ENCODE results near the gene DCDC2B.

DNA sequence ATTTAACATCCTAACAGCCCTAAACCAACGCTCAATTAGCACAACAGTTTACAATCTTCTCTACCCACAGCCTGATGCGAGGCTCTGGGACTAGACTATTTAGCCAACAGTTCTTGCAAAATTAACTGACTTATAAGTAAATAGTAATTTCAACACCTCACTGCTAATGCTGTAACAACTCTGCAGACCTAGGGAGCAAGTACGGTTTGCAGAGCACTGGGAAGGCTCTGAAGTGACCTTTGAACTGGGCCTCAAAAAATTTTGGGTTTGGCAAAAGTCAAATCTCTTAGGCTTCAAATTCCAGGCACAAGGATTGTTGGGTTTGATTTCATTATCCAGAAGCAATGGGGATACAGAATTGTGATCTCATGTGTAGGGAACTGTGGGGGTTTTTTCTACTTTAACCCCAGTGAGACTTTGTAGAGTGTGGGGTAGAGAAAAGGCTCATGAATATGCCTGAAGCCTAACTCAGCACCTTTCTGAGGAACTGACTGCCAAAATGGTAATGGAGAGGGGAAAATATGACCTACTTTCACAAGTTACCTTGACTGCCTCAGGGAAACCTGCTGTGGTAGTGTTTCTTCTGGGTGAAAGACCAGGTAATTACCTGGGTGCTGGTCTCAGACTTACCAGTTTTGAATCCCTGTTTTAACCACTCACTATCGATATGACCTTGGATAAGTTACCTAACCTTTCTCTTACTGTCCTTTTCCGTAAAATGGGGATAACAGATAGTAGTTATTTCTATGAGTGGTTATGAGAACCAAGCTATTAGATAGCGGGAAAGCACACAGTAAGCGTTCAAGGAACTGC lies 30.3 kb upstream of the DCDC2B start:
- TF ChIP-seq TARDBP (CRISPR knock-in tag; IDR thresholded peaks at IDR 0.05) (no peak), CTCF (CRISPR knock-in tag; IDR thresholded peaks at IDR 0.05) (no peak), CC2D1A (CRISPR knock-in tag; IDR thresholded peaks at IDR 0.05) (no peak), MLXIP (CRISPR knock-in tag; IDR thresholded peaks at IDR 0.05; ENCODE audit: borderline replicate concordance) (no peak), BCLAF1 (IDR thresholded peaks at IDR 0.05) (no peak), NFKB2 (CRISPR knock-in tag; IDR thresholded peaks at IDR 0.05; ENCODE audit: borderline replicate concordance) (no peak), POLR2A (IDR thresholded peaks at IDR 0.05; ENCODE audit: insufficient read depth in 1 of 2, low read depth in 2 of 2, low read length in 2 of 2) (no peak), TFE3 (CRISPR knock-in tag; IDR thresholded peaks at IDR 0.05) (no peak), FOXA1 (IDR thresholded peaks at IDR 0.05) (no peak), FOXA1 (CRISPR knock-in tag; IDR thresholded peaks at IDR 0.05) (peak; percentile 91), SAFB2 (CRISPR knock-in tag; IDR thresholded peaks at IDR 0.05; ENCODE audit: borderline replicate concordance, low read depth) (no peak), POLR2AphosphoS5 (IDR thresholded peaks at IDR 0.05; ENCODE audit: low read depth, low read length) (no peak)
- TF ChIP-seq, protein P1, sequence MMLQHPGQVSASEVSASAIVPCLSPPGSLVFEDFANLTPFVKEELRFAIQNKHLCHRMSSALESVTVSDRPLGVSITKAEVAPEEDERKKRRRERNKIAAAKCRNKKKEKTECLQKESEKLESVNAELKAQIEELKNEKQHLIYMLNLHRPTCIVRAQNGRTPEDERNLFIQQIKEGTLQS (CRISPR knock-in tag; IDR thresholded peaks at IDR 0.05): no peak
